Osteoblast (primary cell): ENCODE measurements around the gene RANGAP1. TPM values are rescaled to one million over a fixed set of nuclear protein-coding genes. Genes with fewer than 3 reads are reported as not detected.

Source experiments
- DNase-seq: peaks from one replicate; pipeline ENCODE4 v3.0.0; 2011; ENCODE audit warnings: low spot score, mixed read lengths; ENCODE audit not compliant: insufficient read length; ENCODE audit errors: missing footprints
- H2AFZ ChIP-seq: 2 replicates; pipeline ENCODE4 v1.6.0; 2011; ENCODE audit warnings: mild to moderate bottlenecking, low read length
- H3K27ac ChIP-seq: 2 replicates; pipeline ENCODE4 v1.5.1; 2011; ENCODE audit warnings: mild to moderate bottlenecking, low read depth, low read length, moderate library complexity
- H3K27me3 ChIP-seq: 2 replicates; pipeline ENCODE4 v1.6.0; 2012; ENCODE audit warnings: mild to moderate bottlenecking, control low read depth, inconsistent platforms, low read length, moderate library complexity; ENCODE audit not compliant: insufficient read depth
- H3K36me3 ChIP-seq: 2 replicates; pipeline ENCODE4 v1.5.1; 2011; ENCODE audit warnings: mild to moderate bottlenecking, low read length, control low read depth, moderate library complexity; ENCODE audit not compliant: insufficient read depth
- H3K4me1 ChIP-seq: 2 replicates; pipeline ENCODE4 v1.5.1; 2011; ENCODE audit warnings: mild to moderate bottlenecking, low read length, control low read depth, moderate library complexity; ENCODE audit not compliant: insufficient read depth
- H3K4me2 ChIP-seq: 2 replicates; pipeline ENCODE4 v1.6.0; 2011; ENCODE audit warnings: mild to moderate bottlenecking, low read length; ENCODE audit not compliant: insufficient read depth
- H3K4me3 ChIP-seq: fragments of 200-600 bp; sonication (generic); 3 replicates; pipeline ENCODE4 v1.5.1; 2012; ENCODE audit warnings: mild to moderate bottlenecking, low read length, inconsistent platforms; ENCODE audit not compliant: insufficient read depth
- H3K79me2 ChIP-seq: 2 replicates; pipeline ENCODE4 v1.6.0; 2012; ENCODE audit warnings: mild to moderate bottlenecking, low read length, control low read depth, inconsistent platforms; ENCODE audit not compliant: insufficient read depth
- H3K9me3 ChIP-seq: 2 replicates; pipeline ENCODE4 v1.5.1; 2011; ENCODE audit warnings: low read depth, low read length, control low read depth
- H4K20me1 ChIP-seq: 2 replicates; pipeline ENCODE4 v1.6.0; 2012; ENCODE audit warnings: mild to moderate bottlenecking, low read length, control low read depth; ENCODE audit not compliant: insufficient read depth
- total RNA-seq: library from RNA; depleted of rRNA; stranded (reverse); fragments of >200 nt; gene quantifications from 2 replicates; pipeline ENCODE4 v1.2.3, GENCODE V29; 2012
- TF ChIP-seq, protein P1 (sequence below): IDR thresholded peaks from 2 replicates; pipeline ENCODE4 v1.5.1; 2011; ENCODE audit warnings: mild to moderate bottlenecking, low read depth, low read length, moderate library complexity; ENCODE audit errors: extremely low read depth

The RANGAP1 gene
- total RNA-seq, 1 donor = 31.8 TPM

DNA sequence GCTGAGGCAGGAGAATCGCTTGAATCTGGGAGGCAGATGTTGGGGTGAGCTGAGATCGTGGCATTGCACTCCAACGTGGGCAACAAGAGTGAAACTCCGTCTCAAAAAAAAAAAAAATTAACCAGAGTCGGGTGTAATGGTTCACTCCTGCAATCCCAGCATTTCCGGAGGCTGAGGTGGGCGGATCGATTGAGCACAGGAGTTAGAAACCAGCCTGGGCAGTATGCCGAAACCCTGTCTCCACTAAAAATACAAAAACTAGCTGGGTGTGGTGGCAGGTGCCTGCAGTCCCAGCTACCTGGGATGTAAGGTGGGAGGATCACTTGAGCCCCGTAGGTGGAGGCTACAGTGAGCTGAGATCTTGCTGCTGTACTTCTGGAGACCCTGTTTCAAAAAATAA lies 1.5 kb downstream of the RANGAP1 start:
- DNase-seq = no peak
- Histone ChIP-seq H3K4me2 (no peak overlapping the region), H2AFZ (no peak overlapping the region), H3K9me3 (no peaks in the 10 kb centered on the region), H3K27me3 (no peaks in the 10 kb centered on the region), H3K79me2 (peaks cover 56% of the 10 kb centered on the region), H3K4me3 (no peak overlapping the region), H3K4me1 (peaks cover 28% of the 10 kb centered on the region), H3K36me3 (peaks cover 45% of the 10 kb centered on the region), H4K20me1 (peaks cover 7% of the 10 kb centered on the region), H3K27ac (peak overlapping the region; percentile 75)
- TF ChIP-seq, protein P1, sequence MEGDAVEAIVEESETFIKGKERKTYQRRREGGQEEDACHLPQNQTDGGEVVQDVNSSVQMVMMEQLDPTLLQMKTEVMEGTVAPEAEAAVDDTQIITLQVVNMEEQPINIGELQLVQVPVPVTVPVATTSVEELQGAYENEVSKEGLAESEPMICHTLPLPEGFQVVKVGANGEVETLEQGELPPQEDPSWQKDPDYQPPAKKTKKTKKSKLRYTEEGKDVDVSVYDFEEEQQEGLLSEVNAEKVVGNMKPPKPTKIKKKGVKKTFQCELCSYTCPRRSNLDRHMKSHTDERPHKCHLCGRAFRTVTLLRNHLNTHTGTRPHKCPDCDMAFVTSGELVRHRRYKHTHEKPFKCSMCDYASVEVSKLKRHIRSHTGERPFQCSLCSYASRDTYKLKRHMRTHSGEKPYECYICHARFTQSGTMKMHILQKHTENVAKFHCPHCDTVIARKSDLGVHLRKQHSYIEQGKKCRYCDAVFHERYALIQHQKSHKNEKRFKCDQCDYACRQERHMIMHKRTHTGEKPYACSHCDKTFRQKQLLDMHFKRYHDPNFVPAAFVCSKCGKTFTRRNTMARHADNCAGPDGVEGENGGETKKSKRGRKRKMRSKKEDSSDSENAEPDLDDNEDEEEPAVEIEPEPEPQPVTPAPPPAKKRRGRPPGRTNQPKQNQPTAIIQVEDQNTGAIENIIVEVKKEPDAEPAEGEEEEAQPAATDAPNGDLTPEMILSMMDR = no peak

DNA sequence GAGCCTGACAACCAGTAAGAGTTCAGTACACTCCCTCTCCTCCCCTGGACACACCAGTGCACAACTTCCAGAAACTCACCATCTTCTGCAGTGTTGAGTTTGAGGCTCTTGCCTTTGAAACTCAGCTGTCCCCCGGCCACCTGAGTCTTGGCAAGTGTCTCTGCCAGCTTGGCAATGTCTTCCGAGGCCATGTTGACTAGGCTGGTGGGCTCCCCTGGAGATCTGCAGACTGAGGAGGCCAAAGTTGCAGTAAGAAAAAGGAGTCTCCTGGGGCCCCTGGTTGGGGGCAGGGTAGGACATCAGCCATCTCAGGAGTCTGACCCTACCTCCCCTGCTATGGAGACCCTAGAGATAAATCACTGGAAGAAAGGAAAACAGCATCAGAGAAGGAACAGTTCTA lies 5.1 kb downstream of the RANGAP1 start:
- Histone ChIP-seq H3K4me1 (peaks cover 9% of the 10 kb centered on the region), H3K4me3 (no peak overlapping the region), H3K4me2 (no peak overlapping the region), H3K27ac (no peak overlapping the region), H2AFZ (no peak overlapping the region), H3K27me3 (no peaks in the 10 kb centered on the region), H3K9me3 (no peaks in the 10 kb centered on the region), H4K20me1 (peaks cover 7% of the 10 kb centered on the region), H3K79me2 (peaks cover 70% of the 10 kb centered on the region), H3K36me3 (peaks cover 73% of the 10 kb centered on the region)
- TF ChIP-seq, protein P1 = no peak
- DNase-seq = no peak

DNA sequence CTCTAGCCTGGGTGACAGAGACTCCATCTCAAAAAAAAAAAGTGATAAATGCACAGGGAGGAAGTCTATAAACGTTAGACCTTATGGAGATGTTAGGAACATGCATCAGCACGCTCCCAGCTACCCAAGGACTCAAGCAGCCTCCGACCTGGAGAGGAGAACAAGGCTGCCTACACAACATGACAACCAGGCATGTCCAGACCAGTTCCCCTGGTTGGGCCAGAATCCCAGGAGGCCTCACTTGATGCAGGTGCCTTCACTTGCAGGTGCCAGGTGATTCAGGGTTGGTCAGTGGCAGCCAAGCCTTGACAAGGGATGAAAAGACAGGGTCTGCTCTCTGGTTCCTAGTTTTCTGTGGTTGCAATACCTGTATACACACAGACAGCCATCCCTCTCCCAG lies 5.9 kb downstream of the RANGAP1 start:
- no peak overlapping the region for H3K4me3 ChIP-seq
- H3K4me2 ChIP-seq = no peak overlapping the region
- DNase-seq = no peak

DNA sequence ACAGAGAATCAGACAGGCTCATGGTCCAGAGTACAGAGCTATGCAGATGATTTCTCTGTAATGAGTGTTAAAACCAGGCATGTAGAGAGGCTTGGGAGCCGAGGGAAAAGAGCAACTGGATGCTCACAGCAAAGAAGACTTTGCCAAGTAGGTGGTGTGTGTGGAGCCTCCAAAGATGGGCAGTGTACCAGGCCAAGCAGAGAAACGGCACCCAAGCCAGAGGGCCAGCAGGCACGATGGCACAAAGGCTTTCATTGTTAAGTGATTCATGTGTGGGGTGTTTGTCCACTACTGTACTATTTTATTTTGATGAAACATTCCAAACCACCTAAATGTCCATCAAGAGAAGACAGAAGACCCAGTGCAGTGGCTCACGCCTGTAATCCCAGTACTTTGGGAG lies 11.1 kb downstream of the RANGAP1 start:
- H2AFZ ChIP-seq = no peak overlapping the region
- H3K36me3 ChIP-seq = peaks cover 73% of the 10 kb centered on the region
- no peak overlapping the region for H3K4me3 ChIP-seq
- peaks cover 44% of the 10 kb centered on the region for H3K79me2 ChIP-seq
- DNase-seq = no peak
- H3K4me1 ChIP-seq = no peaks in the 10 kb centered on the region
- TF ChIP-seq, protein P1 = no peak
- H3K9me3 ChIP-seq = no peaks in the 10 kb centered on the region
- no peak overlapping the region for H3K4me2 ChIP-seq
- no peak overlapping the region for H3K27ac ChIP-seq
- H4K20me1 ChIP-seq = peaks cover 5% of the 10 kb centered on the region
- no peaks in the 10 kb centered on the region for H3K27me3 ChIP-seq

More for the DNA sequence above, 5.9 kb downstream of the RANGAP1 start:
- Histone ChIP-seq H3K27ac (no peak overlapping the region), H2AFZ (no peak overlapping the region), H3K9me3 (no peaks in the 10 kb centered on the region), H4K20me1 (peaks cover 7% of the 10 kb centered on the region), H3K27me3 (no peaks in the 10 kb centered on the region), H3K36me3 (peaks cover 80% of the 10 kb centered on the region), H3K79me2 (peaks cover 70% of the 10 kb centered on the region), H3K4me1 (peaks cover 5% of the 10 kb centered on the region)
- TF ChIP-seq, protein P1 = no peak
